Spleen (tissue), 7 donors: Measurements from ENCODE around the gene CCRL2.

ENCODE experiments used
- POLR2A ChIP-seq, 3 donors: fragments of 450-650 bp; IDR thresholded peaks; one replicate each; pipeline ENCODE4 v1.5.1; 2017; ENCODE audit warnings: antibody characterized with exemption in 3 of 3, mild to moderate bottlenecking in 1 of 3
- TF ChIP-seq, protein P1 (sequence below), 11 experiments: fragments of 200-600 bp in 7 of 11; fragments of 450-650 bp in 4 of 11; sonication (generic) in 4 of 11; IDR thresholded peaks in 8 of 11; conservative IDR thresholded peaks in 3 of 11; 1 replicate in 7 of 11; 2 replicates in 4 of 11; pipeline versions ENCODE4 v1.4.0 to v1.8.0; 2016 to 2021; ENCODE audit warnings: antibody characterized with exemption in 11 of 11, inconsistent platforms in 4 of 11, mild to moderate bottlenecking in 1 of 11
- donor health status: DM: no; HTN: no; CAD: no; lungs with moderate emphysema.
- donor health status: DM: no; HTN: no; CAD: no.
- donor health status: DM: no; HTN: no; CAD: no.

DNA sequence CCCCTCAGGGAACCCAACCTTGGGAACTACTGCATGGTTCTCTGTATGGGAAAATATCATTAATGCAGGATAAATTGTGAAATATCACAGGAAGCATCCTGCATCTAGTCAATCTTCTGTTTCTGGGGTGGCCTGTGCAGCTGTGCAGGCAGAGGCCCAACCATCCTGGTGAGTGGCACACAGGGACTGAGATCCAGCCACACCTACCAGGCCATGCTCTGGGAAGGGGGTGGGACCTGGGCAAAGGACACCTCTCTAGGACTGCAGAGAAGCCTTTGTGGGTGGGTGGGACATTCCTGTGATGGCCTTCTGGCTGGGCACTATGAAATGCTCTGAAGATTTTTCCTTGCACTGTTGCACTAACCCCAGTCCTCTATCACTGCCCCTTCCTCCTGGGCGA lies 26.8 kb downstream of the CCRL2 start:
- no peak for TF ChIP-seq POLR2A (IDR thresholded peaks at IDR 0.05)
- TF ChIP-seq, protein P1, sequence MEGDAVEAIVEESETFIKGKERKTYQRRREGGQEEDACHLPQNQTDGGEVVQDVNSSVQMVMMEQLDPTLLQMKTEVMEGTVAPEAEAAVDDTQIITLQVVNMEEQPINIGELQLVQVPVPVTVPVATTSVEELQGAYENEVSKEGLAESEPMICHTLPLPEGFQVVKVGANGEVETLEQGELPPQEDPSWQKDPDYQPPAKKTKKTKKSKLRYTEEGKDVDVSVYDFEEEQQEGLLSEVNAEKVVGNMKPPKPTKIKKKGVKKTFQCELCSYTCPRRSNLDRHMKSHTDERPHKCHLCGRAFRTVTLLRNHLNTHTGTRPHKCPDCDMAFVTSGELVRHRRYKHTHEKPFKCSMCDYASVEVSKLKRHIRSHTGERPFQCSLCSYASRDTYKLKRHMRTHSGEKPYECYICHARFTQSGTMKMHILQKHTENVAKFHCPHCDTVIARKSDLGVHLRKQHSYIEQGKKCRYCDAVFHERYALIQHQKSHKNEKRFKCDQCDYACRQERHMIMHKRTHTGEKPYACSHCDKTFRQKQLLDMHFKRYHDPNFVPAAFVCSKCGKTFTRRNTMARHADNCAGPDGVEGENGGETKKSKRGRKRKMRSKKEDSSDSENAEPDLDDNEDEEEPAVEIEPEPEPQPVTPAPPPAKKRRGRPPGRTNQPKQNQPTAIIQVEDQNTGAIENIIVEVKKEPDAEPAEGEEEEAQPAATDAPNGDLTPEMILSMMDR (IDR thresholded peaks at IDR 0.05 in 8 of 11, conservative IDR thresholded peaks at IDR 0.05 in 3 of 11): no peak
